Measurements from ENCODE around the gene ZNFX1.
"Not testable (repeated sequence)": the region's sequence is repeated elsewhere in the genome, so short reads cannot be mapped to it uniquely, and the experiment has no call there.

The ZNFX1 gene

DNA sequence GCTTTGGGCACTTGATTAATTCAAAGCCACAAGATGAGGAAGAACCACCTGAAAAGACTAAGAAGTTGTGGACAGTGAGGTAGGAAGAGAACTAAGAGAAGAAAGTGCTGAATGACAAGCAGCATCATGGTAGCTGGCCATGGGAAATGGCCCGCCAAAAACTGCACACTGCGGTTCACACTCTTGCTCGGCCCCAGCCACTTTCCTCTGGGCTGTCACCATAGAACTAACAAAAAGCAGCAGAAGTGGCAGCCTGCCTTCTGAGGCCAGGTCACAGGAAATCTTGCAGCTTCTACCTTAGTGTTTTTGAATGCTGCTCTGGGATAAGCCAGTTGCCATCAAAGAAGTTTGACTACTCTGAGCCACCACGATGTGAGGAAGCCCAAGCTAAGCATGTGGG lies 34.8 kb upstream of the ZNFX1 start:
- H3K4me1 ChIP-seq (ENCODE audit: control insufficient read depth, insufficient read depth, low read length) = no peaks in the 10 kb centered on the region
- no peak overlapping the region for H3K9ac ChIP-seq (ENCODE audit: low read length)
- peaks cover under 1% of the 10 kb centered on the region for H3K27me3 ChIP-seq (ENCODE audit: control insufficient read depth, insufficient read depth, low read length)
- H3K27ac ChIP-seq (ENCODE audit: low read depth, low read length) = no peak overlapping the region
- H3K36me3 ChIP-seq (ENCODE audit: control insufficient read depth, insufficient read depth, low read length) = no peaks in the 10 kb centered on the region
- no peak overlapping the region for H3K4me3 ChIP-seq (ENCODE audit: low read length)

DNA sequence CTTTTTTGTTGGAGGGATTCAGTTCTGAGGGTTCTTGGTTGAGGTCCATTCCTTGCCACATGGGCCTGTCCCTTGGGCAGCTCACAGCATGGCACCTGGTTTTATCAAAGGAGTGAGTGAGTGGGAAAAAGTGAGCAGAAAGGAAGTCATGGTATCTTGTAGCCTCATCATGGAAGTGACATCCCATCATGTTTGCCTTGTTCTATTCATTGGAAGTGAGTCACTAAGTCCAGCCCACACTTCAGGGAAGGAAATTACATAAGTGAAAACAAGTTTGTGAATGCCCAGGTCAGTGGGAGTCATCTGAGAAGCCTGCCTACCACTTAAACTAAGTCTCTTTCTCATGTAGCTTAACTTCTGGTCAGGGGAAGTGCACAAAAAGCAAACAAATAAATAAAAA lies 32.8 kb upstream of the ZNFX1 start:
- H3K36me3 ChIP-seq (ENCODE audit: control insufficient read depth, insufficient read depth, low read length) = no peaks in the 10 kb centered on the region
- H3K27ac ChIP-seq (ENCODE audit: low read depth, low read length) = no peak overlapping the region
- H3K4me3 ChIP-seq (ENCODE audit: low read length) = no peak overlapping the region
- H3K27me3 ChIP-seq (ENCODE audit: control insufficient read depth, insufficient read depth, low read length) = no peaks in the 10 kb centered on the region
- no peak overlapping the region for H3K9ac ChIP-seq (ENCODE audit: low read length)
- no peaks in the 10 kb centered on the region for H3K4me1 ChIP-seq (ENCODE audit: control insufficient read depth, insufficient read depth, low read length)

GRCh38 chr20:49308875-49309274 lies 31.0 kb upstream of the ZNFX1 start:
- Histone ChIP-seq H3K4me3 (ENCODE audit: low read length) (no peak overlapping the region), H3K27me3 (ENCODE audit: control insufficient read depth, insufficient read depth, low read length) (no peaks in the 10 kb centered on the region), H3K4me1 (ENCODE audit: control insufficient read depth, insufficient read depth, low read length) (no peaks in the 10 kb centered on the region), H3K27ac (ENCODE audit: low read depth, low read length) (no peak overlapping the region), H3K36me3 (ENCODE audit: control insufficient read depth, insufficient read depth, low read length) (no peaks in the 10 kb centered on the region), H3K9ac (ENCODE audit: low read length) (no peak overlapping the region)

- Histone ChIP-seq H3K4me1 (ENCODE audit: control insufficient read depth, insufficient read depth, low read length) (no peaks in the 10 kb centered on the region), H3K27me3 (ENCODE audit: control insufficient read depth, insufficient read depth, low read length) (no peaks in the 10 kb centered on the region), H3K4me3 (ENCODE audit: low read length) (no peak overlapping the region), H3K27ac (ENCODE audit: low read depth, low read length) (no peak overlapping the region), H3K36me3 (ENCODE audit: control insufficient read depth, insufficient read depth, low read length) (no peaks in the 10 kb centered on the region), H3K9ac (ENCODE audit: low read length) (no peak overlapping the region)
Observed at GRCh38 chr20:49306903-49307620, 29.2 kb upstream of the ZNFX1 start.

- Histone ChIP-seq H3K27ac (ENCODE audit: low read depth, low read length) (no peak overlapping the region), H3K4me3 (ENCODE audit: low read length) (no peak overlapping the region), H3K4me1 (ENCODE audit: control insufficient read depth, insufficient read depth, low read length) (no peaks in the 10 kb centered on the region), H3K9ac (ENCODE audit: low read length) (no peak overlapping the region), H3K36me3 (ENCODE audit: control insufficient read depth, insufficient read depth, low read length) (no peaks in the 10 kb centered on the region), H3K27me3 (ENCODE audit: control insufficient read depth, insufficient read depth, low read length) (no peaks in the 10 kb centered on the region)
Observed at GRCh38 chr20:49303065-49303552, 25.3 kb upstream of the ZNFX1 start.

GRCh38 chr20:49297605-49298530 lies 20.0 kb upstream of the ZNFX1 start:
- Histone ChIP-seq H3K9ac (ENCODE audit: low read length) (no peak overlapping the region), H3K36me3 (ENCODE audit: control insufficient read depth, insufficient read depth, low read length) (no peaks in the 10 kb centered on the region), H3K27me3 (ENCODE audit: control insufficient read depth, insufficient read depth, low read length) (no peaks in the 10 kb centered on the region), H3K4me3 (ENCODE audit: low read length) (no peak overlapping the region), H3K27ac (ENCODE audit: low read depth, low read length) (no peak overlapping the region), H3K4me1 (ENCODE audit: control insufficient read depth, insufficient read depth, low read length) (no peaks in the 10 kb centered on the region)

DNA sequence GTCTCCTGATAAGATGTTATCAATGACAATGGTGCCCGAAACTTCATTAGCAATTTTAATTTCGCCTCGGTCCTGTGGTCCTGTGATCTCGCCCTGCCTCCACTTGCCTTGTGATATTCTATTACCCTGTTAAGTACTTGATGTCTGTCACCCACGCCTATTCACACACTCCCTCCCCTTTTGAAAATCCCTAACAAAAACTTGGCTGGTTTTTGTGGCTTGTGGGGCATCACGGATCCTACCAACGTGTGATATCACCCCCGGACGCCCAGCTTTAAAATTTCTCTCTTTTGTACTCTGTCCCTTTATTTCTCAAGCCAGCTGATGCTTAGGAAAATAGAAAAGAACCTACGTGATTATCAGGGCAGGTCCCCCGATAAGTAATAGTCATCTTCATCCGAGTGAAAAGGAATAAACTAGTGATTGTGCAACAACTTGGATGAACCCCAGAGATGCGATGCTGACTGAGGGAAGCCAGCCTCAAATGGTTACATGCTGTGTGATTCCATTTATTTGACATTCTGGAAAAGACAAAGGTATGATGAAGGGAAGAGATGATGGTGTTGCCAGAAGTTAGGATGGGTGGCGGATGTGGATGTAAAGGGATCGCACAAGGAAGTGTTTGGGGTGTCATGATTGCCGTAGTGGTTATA lies 16.3 kb upstream of the ZNFX1 start:
- H3K4me3 ChIP-seq (ENCODE audit: low read length); H3K27ac ChIP-seq (ENCODE audit: low read depth, low read length); H3K4me1 ChIP-seq (ENCODE audit: control insufficient read depth, insufficient read depth, low read length); H3K9ac ChIP-seq (ENCODE audit: low read length); H3K27me3 ChIP-seq (ENCODE audit: control insufficient read depth, insufficient read depth, low read length): not testable (repeated sequence)
- H3K36me3 ChIP-seq (ENCODE audit: control insufficient read depth, insufficient read depth, low read length) = peaks cover 12% of the 10 kb centered on the region

- H3K27ac ChIP-seq (ENCODE audit: low read depth, low read length) = no peak overlapping the region
- H3K36me3 ChIP-seq (ENCODE audit: control insufficient read depth, insufficient read depth, low read length) = peaks cover 16% of the 10 kb centered on the region
- H3K9ac ChIP-seq (ENCODE audit: low read length) = no peak overlapping the region
- H3K4me3 ChIP-seq (ENCODE audit: low read length) = no peak overlapping the region
- H3K27me3 ChIP-seq (ENCODE audit: control insufficient read depth, insufficient read depth, low read length) = no peaks in the 10 kb centered on the region
- no peaks in the 10 kb centered on the region for H3K4me1 ChIP-seq (ENCODE audit: control insufficient read depth, insufficient read depth, low read length)
Observed at GRCh38 chr20:49293122-49293521, 15.3 kb upstream of the ZNFX1 start.

GRCh38 chr20:49292010-49292409 lies 14.2 kb upstream of the ZNFX1 start:
- H3K36me3 ChIP-seq (ENCODE audit: control insufficient read depth, insufficient read depth, low read length) = peaks cover 24% of the 10 kb centered on the region
- H3K27me3 ChIP-seq (ENCODE audit: control insufficient read depth, insufficient read depth, low read length) = no peaks in the 10 kb centered on the region
- no peaks in the 10 kb centered on the region for H3K4me1 ChIP-seq (ENCODE audit: control insufficient read depth, insufficient read depth, low read length)
- no peak overlapping the region for H3K9ac ChIP-seq (ENCODE audit: low read length)
- no peak overlapping the region for H3K4me3 ChIP-seq (ENCODE audit: low read length)
- no peak overlapping the region for H3K27ac ChIP-seq (ENCODE audit: low read depth, low read length)

DNA sequence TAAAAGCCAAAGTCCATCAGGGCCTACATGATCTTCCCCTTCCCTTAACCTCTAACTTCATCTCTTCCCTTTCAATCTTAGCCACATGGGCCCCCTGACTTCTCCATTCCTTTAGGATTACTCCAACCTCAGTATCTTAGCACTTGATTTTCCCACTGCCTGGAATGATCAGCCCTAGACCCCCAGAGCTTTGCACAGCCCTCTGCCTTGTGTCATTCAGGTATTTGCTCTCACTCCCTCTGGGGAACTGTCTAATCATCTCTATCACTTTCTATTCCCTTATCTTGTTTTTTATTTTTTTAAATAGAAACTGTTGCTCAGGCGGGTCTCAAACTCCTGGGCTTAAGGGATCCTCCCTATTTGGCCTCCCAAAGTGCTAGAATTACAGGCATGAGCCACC lies 13.3 kb upstream of the ZNFX1 start:
- no peak overlapping the region for H3K4me3 ChIP-seq (ENCODE audit: low read length)
- H3K27me3 ChIP-seq (ENCODE audit: control insufficient read depth, insufficient read depth, low read length) = no peaks in the 10 kb centered on the region
- H3K36me3 ChIP-seq (ENCODE audit: control insufficient read depth, insufficient read depth, low read length) = peaks cover 32% of the 10 kb centered on the region
- H3K4me1 ChIP-seq (ENCODE audit: control insufficient read depth, insufficient read depth, low read length) = no peaks in the 10 kb centered on the region
- H3K9ac ChIP-seq (ENCODE audit: low read length) = no peak overlapping the region
- H3K27ac ChIP-seq (ENCODE audit: low read depth, low read length) = no peak overlapping the region

- H3K9ac ChIP-seq (ENCODE audit: low read length) = no peak overlapping the region
- H3K36me3 ChIP-seq (ENCODE audit: control insufficient read depth, insufficient read depth, low read length) = peaks cover 37% of the 10 kb centered on the region
- H3K4me1 ChIP-seq (ENCODE audit: control insufficient read depth, insufficient read depth, low read length) = no peaks in the 10 kb centered on the region
- H3K4me3 ChIP-seq (ENCODE audit: low read length) = no peak overlapping the region
- H3K27ac ChIP-seq (ENCODE audit: low read depth, low read length) = no peak overlapping the region
- no peaks in the 10 kb centered on the region for H3K27me3 ChIP-seq (ENCODE audit: control insufficient read depth, insufficient read depth, low read length)
Observed at GRCh38 chr20:49290608-49291191, 12.8 kb upstream of the ZNFX1 start.

Data from rectal smooth muscle tissue (tissue), 1 donor.